SK-N-MC (cell line): ENCODE results near the gene LEMD1.

Experiments
- EZH2 ChIP-seq: fragments of 200-600 bp; sonication (generic); IDR thresholded peaks from one replicate; pipeline ENCODE4 v1.6.1; 2017; ENCODE audit warnings: antibody characterized with exemption
- FOXP2 ChIP-seq: optimal IDR thresholded peaks from 2 replicates; pipeline ENCODE3; 2011; ENCODE audit warnings: mild to moderate bottlenecking, moderate library complexity; ENCODE audit not compliant: insufficient read depth; ENCODE audit errors: extremely low read length, control extremely low read depth
- POLR2AphosphoS5 ChIP-seq: IDR thresholded peaks from 2 replicates; pipeline ENCODE4 v1.6.1; 2012; ENCODE audit warnings: mild to moderate bottlenecking, low read depth, low read length, borderline replicate concordance

GRCh38 chr1:205343431-205344065, 78.3 kb downstream of the LEMD1 start:
- TF ChIP-seq POLR2AphosphoS5 (no peak), EZH2 (no peak), FOXP2 (no peak)
